K562 (cell line): ENCODE results near the gene CELF6. TPM values are rescaled to one million over a fixed set of nuclear protein-coding genes. Genes with fewer than 3 reads are reported as not detected.

Experiments used
- JUNB ChIP-seq: fragments of 450-650 bp; formaldehyde crosslinking; conservative IDR thresholded peaks from 2 replicates; pipeline ENCODE4 v1.4.0; 2020; ENCODE audit warnings: mild to moderate bottlenecking
- MAZ ChIP-seq, 2 experiments: fragments of 450-650 bp in 1 of 2; sonication (generic) in 1 of 2; formaldehyde crosslinking; IDR thresholded peaks in 1 of 2; conservative IDR thresholded peaks in 1 of 2; 2 replicates each; pipeline versions ENCODE4 v1.4.0 to v1.5.0; 2020; ENCODE audit warnings: mild to moderate bottlenecking in 1 of 2, missing genetic modification reagents in 1 of 2
- PHF8 ChIP-seq: fragments of 200-600 bp; sonication (generic); IDR thresholded peaks from 2 replicates; pipeline ENCODE4 v1.6.1; 2012; ENCODE audit warnings: mixed run types, mild to moderate bottlenecking, inconsistent platforms, low read length, moderate library complexity, borderline replicate concordance
- PURB ChIP-seq: sonication (generic); formaldehyde crosslinking; IDR thresholded peaks from 2 replicates; pipeline ENCODE4 v1.9.0; 2021; ENCODE audit warnings: low read depth, mild to moderate bottlenecking, missing genetic modification reagents
- RBFOX2 ChIP-seq: fragments of 200-400 bp; formaldehyde crosslinking; IDR thresholded peaks from 2 replicates; pipeline ENCODE4 v1.6.1; 2017; ENCODE audit warnings: low read depth, mild to moderate bottlenecking, low read length, moderate library complexity
- TAF15 ChIP-seq: fragments of 200-400 bp; formaldehyde crosslinking; IDR thresholded peaks from 2 replicates; pipeline ENCODE4 v1.6.1; 2017; ENCODE audit warnings: mild to moderate bottlenecking, low read depth, low read length, moderate library complexity
- TGIF2 ChIP-seq: sonication (generic); formaldehyde crosslinking; IDR thresholded peaks from 2 replicates; pipeline ENCODE4 v1.8.1; 2022; ENCODE audit warnings: mild to moderate bottlenecking, missing genetic modification reagents, moderate library complexity
- ZBTB7A ChIP-seq: IDR thresholded peaks from 2 replicates; pipeline ENCODE4 v1.6.1; 2011; ENCODE audit warnings: low read depth, mild to moderate bottlenecking, low read length, moderate library complexity, borderline replicate concordance; ENCODE audit not compliant: control insufficient read depth
- ZKSCAN1 ChIP-seq: fragments of 150-350 bp; IDR thresholded peaks from 2 replicates; pipeline ENCODE4 v1.6.1; 2016; ENCODE audit warnings: low read depth, low read length
- ZNF830 ChIP-seq: fragments of 250-450 bp; sonication (Bioruptor Pico); IDR thresholded peaks from 2 replicates; pipeline ENCODE4 v1.5.0; 2021; ENCODE audit warnings: mild to moderate bottlenecking
- polyA plus RNA-seq, 8 experiments: library from polyadenylated mRNA; depleted of rRNA in 4 of 8; stranded (reverse) in 5 of 8; unstranded in 3 of 8; fragments of >200 nt; fragmentation: Nextera tagmentation in 2 of 8; fragmentation: Illumina TruSeq in 1 of 8; extraction: Ambion mirVana in 2 of 8; extraction: Trizol in 1 of 8; gene quantifications; 2 replicates each; pipeline versions ENCODE4 v1.2.1 to v1.2.3, GENCODE V29; 2011 to 2014; ENCODE audit warnings: inconsistent platforms in 1 of 8, missing spikeins in 1 of 8
- total RNA-seq, 7 experiments: library from RNA; depleted of rRNA in 6 of 7; stranded (reverse); fragments of >200 nt in 6 of 7; fragmentation: Illumina TruSeq in 2 of 7; extraction: Trizol in 2 of 7; gene quantifications; 2 replicates each; pipeline versions ENCODE4 v1.2.1 to v1.2.3, GENCODE V29; 2011 to 2021; ENCODE audit warnings: low replicate concordance in 1 of 7
- TF ChIP-seq, protein P1 (sequence below): fragments of 450-650 bp; formaldehyde crosslinking; conservative IDR thresholded peaks from 2 replicates; pipeline ENCODE4 v1.4.0; 2022; ENCODE audit warnings: mild to moderate bottlenecking, missing genetic modification characterization
- TF ChIP-seq, protein P2 (sequence below): fragments of 450-650 bp; IDR thresholded peaks from one replicate; pipeline ENCODE4 v1.6.1; 2018; ENCODE audit warnings: mild to moderate bottlenecking, moderate library complexity; ENCODE audit not compliant: partially characterized antibody
- TF ChIP-seq, protein P3 (sequence below): fragments of 450-650 bp; IDR thresholded peaks from 2 replicates; pipeline ENCODE4 v1.6.1; 2016; ENCODE audit warnings: low read depth
- TF ChIP-seq, protein P4 (sequence below): fragments of 250-450 bp; sonication (Bioruptor Pico); IDR thresholded peaks from 2 replicates; pipeline ENCODE4 v1.8.0; 2021; ENCODE audit warnings: moderate library complexity, mild to moderate bottlenecking, inconsistent platforms
- TF ChIP-seq, protein P5 (sequence below): fragments of 450-650 bp; IDR thresholded peaks from 2 replicates; pipeline ENCODE4 v1.6.1; 2016; ENCODE audit warnings: antibody characterized with exemption

Gene CELF6
- total and polyA plus RNA-seq, 9 of the 15 experiments (the other 6 are each of a cell fraction or from before 2014, with no cell fraction given): 0.01 to 0.11 TPM; not detected in 7

DNA sequence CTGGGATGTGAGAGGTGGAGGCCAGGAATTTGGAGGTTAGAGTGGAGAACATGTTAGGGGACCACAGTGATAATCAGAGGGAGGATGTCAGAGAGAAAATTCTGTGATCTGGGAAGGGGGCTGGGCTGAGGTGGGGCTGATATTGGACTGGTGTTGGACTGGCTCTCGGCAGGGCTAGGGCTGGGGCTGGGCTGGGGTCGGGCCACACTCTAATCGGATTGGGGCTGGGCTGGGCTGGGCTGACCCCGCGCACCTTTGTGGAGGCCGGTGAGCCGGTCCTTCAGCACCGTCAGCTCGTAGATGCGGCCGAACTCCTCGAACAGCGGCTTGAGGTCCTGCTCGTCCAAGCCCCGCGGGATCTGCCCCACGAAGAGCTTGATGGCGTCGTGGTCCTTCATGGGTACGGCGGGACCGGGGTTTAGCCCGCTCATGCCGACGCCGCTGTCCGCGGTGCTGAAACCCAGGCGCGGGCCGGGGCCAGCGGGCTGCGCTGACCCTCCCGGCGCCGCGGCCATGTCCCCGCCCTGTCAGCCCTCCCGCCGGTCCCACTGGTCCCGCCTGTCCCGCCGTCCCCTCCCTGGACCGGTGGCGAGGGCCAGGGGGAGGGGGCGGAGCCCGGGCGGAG is 485 bp downstream of the CELF6 start (continued):
- TF ChIP-seq, protein P1, sequence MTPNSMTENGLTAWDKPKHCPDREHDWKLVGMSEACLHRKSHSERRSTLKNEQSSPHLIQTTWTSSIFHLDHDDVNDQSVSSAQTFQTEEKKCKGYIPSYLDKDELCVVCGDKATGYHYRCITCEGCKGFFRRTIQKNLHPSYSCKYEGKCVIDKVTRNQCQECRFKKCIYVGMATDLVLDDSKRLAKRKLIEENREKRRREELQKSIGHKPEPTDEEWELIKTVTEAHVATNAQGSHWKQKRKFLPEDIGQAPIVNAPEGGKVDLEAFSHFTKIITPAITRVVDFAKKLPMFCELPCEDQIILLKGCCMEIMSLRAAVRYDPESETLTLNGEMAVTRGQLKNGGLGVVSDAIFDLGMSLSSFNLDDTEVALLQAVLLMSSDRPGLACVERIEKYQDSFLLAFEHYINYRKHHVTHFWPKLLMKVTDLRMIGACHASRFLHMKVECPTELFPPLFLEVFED (CRISPR knock-in tag): no peak
- no peak for TF ChIP-seq JUNB (CRISPR knock-in tag)
- peak in 1 of 2 experiments; percentile 83; a peak in 2 of 4 replicates for TF ChIP-seq MAZ (CRISPR knock-in tag; conservative IDR thresholded peaks at IDR 0.05 in 1 of 2, IDR thresholded peaks at IDR 0.05 in 1 of 2)
- TF ChIP-seq ZBTB7A: peak; percentile 71
- no peak for TF ChIP-seq ZNF830 (CRISPR knock-in tag)
- TF ChIP-seq ZKSCAN1: no peak
- TF ChIP-seq, protein P2, sequence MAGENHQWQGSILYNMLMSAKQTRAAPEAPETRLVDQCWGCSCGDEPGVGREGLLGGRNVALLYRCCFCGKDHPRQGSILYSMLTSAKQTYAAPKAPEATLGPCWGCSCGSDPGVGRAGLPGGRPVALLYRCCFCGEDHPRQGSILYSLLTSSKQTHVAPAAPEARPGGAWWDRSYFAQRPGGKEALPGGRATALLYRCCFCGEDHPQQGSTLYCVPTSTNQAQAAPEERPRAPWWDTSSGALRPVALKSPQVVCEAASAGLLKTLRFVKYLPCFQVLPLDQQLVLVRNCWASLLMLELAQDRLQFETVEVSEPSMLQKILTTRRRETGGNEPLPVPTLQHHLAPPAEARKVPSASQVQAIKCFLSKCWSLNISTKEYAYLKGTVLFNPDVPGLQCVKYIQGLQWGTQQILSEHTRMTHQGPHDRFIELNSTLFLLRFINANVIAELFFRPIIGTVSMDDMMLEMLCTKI: no peak
- TF ChIP-seq, protein P3, sequence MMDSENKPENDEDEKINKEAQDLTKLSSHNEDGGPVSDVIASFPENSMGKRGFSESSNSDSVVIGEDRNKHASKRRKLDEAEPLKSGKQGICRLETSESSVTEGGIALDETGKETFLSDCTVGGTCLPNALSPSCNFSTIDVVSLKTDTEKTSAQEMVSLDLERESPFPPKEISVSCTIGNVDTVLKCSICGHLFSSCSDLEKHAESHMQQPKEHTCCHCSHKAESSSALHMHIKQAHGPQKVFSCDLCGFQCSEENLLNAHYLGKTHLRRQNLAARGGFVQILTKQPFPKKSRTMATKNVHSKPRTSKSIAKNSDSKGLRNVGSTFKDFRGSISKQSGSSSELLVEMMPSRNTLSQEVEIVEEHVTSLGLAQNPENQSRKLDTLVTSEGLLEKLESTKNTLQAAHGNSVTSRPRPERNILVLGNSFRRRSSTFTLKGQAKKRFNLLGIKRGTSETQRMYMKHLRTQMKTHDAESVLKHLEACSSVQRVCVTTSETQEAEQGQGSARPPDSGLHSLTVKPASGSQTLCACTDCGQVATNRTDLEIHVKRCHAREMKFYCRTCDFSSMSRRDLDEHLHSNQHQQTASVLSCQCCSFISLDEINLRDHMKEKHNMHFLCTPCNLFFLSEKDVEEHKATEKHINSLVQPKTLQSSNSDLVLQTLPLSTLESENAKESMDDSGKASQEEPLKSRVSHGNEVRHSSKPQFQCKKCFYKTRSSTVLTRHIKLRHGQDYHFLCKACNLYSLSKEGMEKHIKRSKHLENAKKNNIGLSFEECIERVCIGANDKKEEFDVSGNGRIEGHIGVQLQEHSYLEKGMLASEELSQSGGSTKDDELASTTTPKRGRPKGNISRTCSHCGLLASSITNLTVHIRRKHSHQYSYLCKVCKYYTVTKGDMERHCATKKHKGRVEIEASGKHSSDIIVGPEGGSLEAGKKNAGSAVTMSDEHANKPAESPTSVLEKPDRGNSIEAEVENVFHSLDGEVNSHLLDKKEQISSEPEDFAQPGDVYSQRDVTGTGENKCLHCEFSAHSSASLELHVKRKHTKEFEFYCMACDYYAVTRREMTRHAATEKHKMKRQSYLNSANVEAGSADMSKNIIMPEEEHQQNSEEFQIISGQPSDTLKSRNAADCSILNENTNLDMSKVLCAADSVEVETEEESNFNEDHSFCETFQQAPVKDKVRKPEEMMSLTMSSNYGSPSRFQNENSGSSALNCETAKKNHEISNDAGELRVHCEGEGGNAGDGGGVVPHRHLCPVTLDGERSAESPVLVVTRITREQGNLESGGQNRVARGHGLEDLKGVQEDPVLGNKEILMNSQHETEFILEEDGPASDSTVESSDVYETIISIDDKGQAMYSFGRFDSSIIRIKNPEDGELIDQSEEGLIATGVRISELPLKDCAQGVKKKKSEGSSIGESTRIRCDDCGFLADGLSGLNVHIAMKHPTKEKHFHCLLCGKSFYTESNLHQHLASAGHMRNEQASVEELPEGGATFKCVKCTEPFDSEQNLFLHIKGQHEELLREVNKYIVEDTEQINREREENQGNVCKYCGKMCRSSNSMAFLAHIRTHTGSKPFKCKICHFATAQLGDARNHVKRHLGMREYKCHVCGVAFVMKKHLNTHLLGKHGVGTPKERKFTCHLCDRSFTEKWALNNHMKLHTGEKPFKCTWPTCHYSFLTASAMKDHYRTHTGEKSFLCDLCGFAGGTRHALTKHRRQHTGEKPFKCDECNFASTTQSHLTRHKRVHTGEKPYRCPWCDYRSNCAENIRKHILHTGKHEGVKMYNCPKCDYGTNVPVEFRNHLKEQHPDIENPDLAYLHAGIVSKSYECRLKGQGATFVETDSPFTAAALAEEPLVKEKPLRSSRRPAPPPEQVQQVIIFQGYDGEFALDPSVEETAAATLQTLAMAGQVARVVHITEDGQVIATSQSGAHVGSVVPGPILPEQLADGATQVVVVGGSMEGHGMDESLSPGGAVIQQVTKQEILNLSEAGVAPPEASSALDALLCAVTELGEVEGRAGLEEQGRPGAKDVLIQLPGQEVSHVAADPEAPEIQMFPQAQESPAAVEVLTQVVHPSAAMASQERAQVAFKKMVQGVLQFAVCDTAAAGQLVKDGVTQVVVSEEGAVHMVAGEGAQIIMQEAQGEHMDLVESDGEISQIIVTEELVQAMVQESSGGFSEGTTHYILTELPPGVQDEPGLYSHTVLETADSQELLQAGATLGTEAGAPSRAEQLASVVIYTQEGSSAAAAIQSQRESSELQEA: no peak
- TF ChIP-seq TAF15: no peak
- TF ChIP-seq TGIF2 (CRISPR knock-in tag): peak; percentile 90; the same call in 1 of the 2 replicates
- TF ChIP-seq, protein P4, sequence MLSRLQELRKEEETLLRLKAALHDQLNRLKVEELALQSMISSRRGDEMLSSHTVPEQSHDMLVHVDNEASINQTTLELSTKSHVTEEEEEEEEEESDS: no peak
- 0 out of 2 replicates have a peak, but pooled peaks have one; percentile 14 for TF ChIP-seq RBFOX2
- TF ChIP-seq, protein P5, sequence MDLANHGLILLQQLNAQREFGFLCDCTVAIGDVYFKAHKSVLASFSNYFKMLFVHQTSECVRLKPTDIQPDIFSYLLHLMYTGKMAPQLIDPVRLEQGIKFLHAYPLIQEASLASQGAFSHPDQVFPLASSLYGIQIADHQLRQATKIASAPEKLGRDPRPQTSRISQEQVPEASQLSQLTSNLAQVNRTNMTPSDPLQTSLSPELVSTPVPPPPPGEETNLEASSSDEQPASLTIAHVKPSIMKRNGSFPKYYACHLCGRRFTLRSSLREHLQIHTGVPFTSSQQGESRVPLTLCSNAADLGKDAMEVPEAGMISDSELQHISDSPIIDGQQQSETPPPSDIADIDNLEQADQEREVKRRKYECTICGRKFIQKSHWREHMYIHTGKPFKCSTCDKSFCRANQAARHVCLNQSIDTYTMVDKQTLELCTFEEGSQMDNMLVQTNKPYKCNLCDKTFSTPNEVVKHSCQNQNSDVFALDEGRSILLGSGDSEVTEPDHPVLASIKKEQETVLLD: no peak
- TF ChIP-seq PHF8: no peak
- no peak for TF ChIP-seq PURB (CRISPR knock-in tag)
